ENCODE data around the gene ESR1.

GRCh38 chr6:152002306-152002705, 194.8 kb downstream of the ESR1 start:
- TF ChIP-seq CTCF (IDR thresholded peaks at IDR 0.05) (no peak), POLR2A (IDR thresholded peaks at IDR 0.05) (no peak)
